NCI-H2227 (cell line): ENCODE results near the gene CAPN11.

Experiments used
- DNase-seq: peaks from one replicate; lab custom pipeline; 2025; ENCODE audit not compliant: unreplicated experiment; lab: John Stamatoyannopoulos, UW

CAPN11 gene

DNA sequence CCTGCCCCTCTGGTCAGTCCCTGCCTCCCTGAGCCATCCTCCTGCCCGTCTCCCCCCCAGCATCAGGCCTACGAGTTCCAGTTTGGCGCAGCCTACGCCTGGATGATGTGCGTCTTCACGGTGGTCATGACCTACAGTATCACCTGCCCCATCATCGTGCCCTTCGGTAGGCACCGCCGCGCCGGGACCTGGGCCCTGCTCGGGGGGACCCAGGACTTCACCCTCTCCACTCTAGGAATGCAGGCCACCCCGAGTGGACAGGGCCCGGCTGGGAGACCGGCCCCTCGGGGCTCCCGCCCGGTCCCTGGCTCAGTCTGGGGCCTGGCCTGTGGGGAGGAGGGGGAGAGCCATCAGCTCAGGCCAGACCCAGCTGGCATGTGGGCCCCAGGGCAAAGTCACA is 6.1 kb upstream of the CAPN11 start:
- no peak for DNase-seq

DNA sequence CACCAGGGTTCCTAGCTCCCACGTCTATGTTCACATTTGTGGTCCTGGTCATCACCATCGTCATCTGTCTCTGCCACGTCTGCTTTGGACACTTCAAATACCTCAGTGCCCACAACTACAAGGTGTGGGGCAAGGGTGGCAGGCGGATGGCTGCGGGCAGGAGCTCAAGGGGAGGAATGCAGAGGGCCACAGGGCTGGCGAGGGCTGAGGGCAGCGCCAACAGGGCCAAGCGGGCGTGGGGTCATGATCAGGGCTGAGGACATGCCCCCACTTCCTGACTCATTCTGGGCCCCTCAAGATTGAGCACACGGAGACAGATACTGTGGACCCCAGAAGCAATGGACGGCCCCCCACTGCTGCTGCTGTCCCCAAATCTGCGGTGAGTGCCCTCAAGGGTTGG is 4.6 kb upstream of the CAPN11 start:
- DNase-seq, result no peak

DNA sequence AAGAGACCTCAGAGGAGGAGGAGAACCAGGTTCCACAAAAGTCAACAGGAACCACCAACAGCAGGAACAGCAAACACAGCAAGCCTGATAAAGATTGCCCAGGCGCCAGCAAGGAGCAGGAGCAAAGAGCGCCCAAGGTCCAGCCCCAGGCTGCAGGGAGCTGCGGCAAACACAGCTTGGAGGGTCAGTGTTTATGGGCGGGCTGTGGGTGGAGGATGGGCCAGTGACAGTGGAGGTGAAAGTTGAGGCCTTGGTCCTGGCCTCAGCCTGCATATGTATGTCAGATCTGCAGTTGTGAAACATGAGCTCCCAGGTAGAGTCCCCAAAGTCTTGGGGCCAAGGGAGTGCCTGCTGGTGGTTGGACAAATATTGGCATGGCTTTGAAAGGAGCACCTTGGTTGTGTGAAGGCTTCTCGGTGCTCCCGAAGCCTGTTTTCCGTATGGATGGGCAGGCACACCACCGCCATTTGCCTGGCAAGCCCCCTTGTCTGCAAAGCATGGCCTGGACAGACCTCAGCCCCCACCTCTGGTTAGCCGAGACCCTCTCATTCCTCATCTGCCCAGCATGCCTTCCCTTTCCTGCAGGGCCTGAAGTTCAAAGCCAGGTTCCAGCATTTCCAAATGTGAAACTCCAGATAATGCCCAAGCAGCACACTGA is 2.0 kb upstream of the CAPN11 start:
- DNase-seq, result no peak

DNA sequence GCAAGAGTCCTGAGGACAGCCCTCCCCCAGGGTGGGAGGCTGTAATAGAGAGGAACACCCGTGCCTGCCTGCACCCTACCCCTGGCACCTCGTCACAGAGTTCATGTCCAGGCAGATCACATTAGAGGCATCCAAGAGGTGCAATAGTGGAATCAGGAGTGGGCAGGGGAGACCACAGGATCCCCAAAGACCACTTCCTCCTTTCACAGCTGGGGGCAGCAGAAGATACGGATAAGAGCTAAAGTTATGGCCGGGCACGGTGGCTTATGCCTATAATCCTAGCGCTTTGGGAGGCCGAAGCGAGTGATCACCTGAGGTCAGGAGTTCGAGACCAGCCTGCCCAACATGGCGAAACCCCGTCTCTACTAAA is 1.5 kb upstream of the CAPN11 start:
- no peak for DNase-seq

GRCh38 chr6:44161997-44162338 is 3.3 kb downstream of the CAPN11 start:
- DNase-seq, result no peak

DNA sequence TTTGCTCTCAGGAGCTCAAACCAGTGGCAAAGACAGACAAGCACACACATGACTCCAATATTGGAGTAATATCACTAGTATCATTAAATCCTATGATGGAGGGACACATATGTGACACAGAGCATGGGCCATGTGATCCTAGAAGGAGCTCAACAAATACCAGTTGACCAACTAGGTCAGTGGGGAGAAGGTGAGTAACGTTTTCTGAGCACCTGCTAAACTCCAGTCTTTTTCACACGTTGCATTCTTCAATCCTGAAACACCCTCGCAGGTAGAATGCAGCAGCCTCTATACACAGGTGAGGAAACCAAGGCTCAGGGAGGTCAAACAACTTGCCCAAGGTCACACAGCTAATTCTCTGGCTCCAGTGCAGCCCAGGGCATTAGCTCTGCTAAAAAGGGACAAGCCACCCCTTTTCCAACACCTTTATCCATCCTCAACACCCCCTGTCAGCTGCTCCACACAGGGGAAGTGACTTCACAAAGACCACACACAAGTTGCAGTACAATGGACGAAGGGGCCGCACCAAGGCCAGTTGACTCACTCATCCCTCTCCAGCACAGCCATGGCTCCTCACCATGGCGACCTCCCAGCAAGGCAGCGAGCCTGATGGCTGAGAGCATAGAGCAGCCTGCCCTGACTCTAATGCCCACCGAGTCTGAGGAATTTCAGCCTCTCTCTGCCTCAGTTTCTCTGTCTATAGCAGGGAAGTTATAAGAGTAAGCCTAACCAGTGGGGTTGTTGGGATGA is 4.4 kb downstream of the CAPN11 start:
- DNase-seq, result no peak

- no peak for DNase-seq
Observed at GRCh38 chr6:44166116-44166515, 7.5 kb downstream of the CAPN11 start.

DNA sequence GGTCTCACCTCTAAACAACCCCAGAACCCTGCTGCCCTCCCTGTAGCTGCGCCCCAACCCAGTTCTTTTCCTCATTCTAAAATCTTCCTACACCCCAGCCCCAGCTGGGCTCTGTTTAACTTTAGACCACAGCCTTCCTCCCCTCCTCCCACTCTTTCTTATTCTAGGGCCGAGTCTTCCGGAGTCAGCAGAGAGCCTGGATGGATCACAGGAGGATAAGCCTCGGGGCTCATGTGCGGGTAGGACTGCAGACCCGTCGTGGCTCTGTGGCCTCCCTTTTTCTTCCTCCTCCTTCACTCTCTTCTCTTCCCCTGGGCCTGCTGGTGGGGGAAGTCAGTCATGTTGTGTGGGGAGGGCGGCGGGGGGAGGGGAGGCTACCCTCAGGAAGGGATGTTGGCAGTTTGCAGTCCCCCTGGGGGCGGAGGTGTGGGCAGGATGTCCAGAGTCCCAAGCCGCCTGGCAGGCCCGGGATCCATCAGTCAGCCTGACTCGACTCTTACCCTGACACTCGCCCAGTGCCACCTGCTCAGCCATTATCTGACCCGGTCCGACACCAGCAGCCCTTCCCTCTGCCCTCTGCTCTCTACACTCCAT is 8.1 kb downstream of the CAPN11 start:
- no peak for DNase-seq

GRCh38 chr6:44167567-44167966 is 8.9 kb downstream of the CAPN11 start:
- DNase-seq, result no peak

- DNase-seq, result no peak
Observed at GRCh38 chr6:44169154-44169553, 10.5 kb downstream of the CAPN11 start.

- DNase-seq, result no peak
Observed at GRCh38 chr6:44169886-44170570, 11.4 kb downstream of the CAPN11 start.

DNA sequence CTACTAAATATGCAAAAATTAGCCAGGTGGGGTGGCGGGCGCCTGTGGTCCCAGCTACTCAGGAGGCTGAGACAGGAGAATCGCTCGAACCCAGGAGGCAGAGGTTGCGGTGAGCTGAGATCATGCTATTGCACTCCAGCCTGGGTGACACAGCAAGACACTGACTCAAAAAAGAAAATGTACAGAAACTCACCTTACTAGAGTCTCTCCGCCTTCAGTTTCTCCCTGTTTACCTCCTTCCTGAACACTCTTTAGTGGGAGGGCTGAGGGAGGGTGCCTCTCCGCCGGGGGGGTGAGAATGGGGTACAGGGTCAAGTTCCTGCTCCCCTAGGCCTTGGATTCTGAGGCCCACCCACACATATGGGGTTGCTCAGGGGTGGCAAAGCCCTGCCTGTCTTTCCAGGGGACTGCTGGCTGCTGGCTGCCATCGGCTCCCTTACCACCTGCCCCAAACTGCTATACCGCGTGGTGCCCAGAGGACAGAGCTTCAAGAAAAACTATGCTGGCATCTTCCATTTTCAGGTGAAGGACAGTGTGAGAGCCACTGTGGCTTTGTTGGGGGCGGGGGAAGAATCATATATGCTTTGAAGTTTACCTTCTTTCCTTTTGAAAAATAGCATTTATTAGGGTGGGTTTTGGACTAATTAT is 13.4 kb downstream of the CAPN11 start:
- DNase-seq, result no peak

GRCh38 chr6:44172731-44173500 is 14.3 kb downstream of the CAPN11 start:
- DNase-seq, result peak; percentile 73

DNA sequence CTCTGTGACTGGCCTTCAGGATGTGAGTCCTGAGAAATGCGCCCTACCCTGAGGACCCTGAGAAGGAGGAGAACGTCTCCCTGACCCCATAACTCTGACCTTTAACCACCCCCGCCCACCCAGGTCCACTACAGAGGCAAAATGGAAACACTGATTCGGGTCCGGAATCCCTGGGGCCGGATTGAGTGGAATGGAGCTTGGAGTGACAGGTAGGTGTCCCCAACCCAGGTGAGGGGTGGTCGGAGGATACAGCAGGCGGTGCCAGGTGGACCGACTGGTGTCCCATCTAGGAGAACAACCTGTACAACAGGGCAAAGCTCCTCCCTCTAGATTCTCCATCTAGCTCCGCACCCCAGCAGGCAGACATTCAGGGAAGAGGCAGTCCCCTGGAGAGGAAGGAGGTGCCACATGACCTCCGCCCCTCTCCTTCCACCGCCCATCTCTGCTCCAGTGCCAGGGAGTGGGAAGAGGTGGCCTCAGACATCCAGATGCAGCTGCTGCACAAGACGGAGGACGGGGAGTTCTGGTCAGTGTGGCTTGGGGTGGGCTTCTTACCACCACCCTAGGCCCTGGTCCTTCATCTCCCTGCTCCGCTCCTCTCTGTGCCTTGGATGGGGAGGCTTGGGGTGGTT is 17.6 kb downstream of the CAPN11 start:
- no peak for DNase-seq

GRCh38 chr6:44176762-44177509 is 18.3 kb downstream of the CAPN11 start:
- no peak for DNase-seq

DNA sequence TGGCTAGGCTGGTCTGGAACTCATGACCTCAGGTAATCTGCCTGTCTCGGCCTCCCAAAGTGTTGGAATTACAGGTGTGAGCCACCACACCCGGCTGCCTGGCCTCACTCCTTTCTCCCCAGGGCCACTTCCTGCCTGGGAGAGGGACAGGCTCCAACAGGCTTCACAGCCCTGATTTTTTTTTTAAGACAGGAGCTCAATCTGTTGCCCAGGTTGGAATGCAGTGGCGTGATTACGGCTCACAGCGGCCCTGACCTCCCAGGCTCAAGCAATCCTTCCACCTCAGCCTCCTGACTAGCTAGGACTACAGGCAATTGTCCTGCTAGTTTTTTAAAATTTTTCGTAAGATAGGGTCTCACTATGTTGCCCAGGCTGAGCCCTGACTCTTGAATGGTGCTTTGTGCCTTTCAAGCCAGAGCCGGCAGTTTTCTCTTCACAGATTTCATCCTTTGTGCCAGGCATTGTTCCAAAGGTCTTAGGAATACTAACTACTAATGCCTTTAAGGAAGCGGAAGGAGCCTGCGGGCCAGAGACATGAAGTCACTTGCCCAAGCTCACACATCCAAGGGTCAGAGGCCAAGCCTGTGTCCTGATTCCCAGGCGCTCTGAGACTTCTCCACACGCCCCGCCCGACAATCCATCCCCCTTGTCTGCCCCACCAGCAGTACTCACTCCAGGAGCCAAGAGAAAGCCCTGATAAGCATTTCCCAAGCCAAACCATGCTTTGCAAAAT is 19.2 kb downstream of the CAPN11 start:
- DNase-seq, result no peak

DNA sequence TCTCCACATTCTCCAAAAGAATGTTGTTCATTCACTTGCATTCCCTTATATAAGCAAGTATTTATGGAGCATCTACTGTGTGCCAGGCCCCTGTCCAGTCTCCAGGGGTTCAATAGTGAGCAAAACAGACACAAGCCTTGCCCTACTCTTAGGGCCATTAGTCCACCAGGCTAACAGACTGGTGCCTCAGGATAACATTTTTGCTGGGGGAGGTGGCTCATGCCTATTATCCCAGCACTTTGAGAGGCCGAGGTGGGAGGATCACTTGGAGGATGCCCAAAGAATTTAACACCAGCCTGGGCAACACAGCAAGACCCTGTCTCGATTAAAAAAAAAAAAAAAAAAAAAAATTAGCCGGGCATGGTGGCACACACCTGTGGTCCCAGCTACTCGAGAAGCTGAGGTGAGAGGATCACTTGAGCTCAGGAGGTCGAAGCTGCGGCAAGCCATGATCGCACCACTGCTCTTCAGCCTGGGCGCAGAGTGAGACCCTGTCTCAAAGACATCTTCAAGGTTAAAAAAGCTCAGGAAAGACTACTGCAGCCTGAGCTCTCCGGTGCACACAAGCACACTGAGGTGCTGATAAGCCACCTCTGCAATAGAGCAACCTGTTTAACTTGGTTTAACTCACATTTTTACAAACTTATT is 19.9 kb downstream of the CAPN11 start:
- DNase-seq, result no peak

GRCh38 chr6:44179072-44179536 is 20.5 kb downstream of the CAPN11 start:
- DNase-seq, result no peak
